HG03565 (cell line): ENCODE data around the gene FRMD5.

Experiments used
- ATAC-seq: cut with Tn5 transposase; IDR thresholded peaks from one replicate; pipeline ENCODE4 v1.9.1; 2021; ENCODE audit warnings: mild to moderate bottlenecking, moderate library complexity; ENCODE audit not compliant: unreplicated experiment

FRMD5 gene

GRCh38 chr15:43981576-43981975 is 213.5 kb downstream of the FRMD5 start:
- no peak for ATAC-seq

GRCh38 chr15:43977072-43977884 is 217.8 kb downstream of the FRMD5 start:
- ATAC-seq, result peak; percentile 70

- no peak for ATAC-seq
These were observed 219.3 kb downstream of the FRMD5 start for GRCh38 chr15:43975770-43976169.

- no peak for ATAC-seq
These were observed 219.7 kb downstream of the FRMD5 start for GRCh38 chr15:43975326-43975725.

GRCh38 chr15:43974852-43975251 is 220.2 kb downstream of the FRMD5 start:
- ATAC-seq, result no peak

GRCh38 chr15:43969802-43970375 is 225.2 kb downstream of the FRMD5 start:
- no peak for ATAC-seq

- no peak for ATAC-seq
These were observed 226.5 kb downstream of the FRMD5 start for GRCh38 chr15:43968551-43968950.

- ATAC-seq, result no peak
These were observed 228.4 kb downstream of the FRMD5 start for GRCh38 chr15:43966646-43967045.

GRCh38 chr15:43958861-43959330 is 236.2 kb downstream of the FRMD5 start:
- no peak for ATAC-seq

- no peak for ATAC-seq
These were observed 237.3 kb downstream of the FRMD5 start for GRCh38 chr15:43957724-43958123.

- no peak for ATAC-seq
These were observed 239.9 kb downstream of the FRMD5 start for GRCh38 chr15:43955140-43955539.

GRCh38 chr15:43954181-43954621 is 240.9 kb downstream of the FRMD5 start:
- no peak for ATAC-seq

GRCh38 chr15:43953402-43953801 is 241.7 kb downstream of the FRMD5 start:
- no peak for ATAC-seq

GRCh38 chr15:43950531-43950930 is 244.5 kb downstream of the FRMD5 start:
- no peak for ATAC-seq

- peak; percentile 87 for ATAC-seq
These were observed 246.3 kb downstream of the FRMD5 start for GRCh38 chr15:43948691-43949325.

- ATAC-seq, result no peak
These were observed 251.6 kb downstream of the FRMD5 start for GRCh38 chr15:43943511-43943910.

- no peak for ATAC-seq
These were observed 252.9 kb downstream of the FRMD5 start for GRCh38 chr15:43942194-43942593.

- ATAC-seq, result no peak
These were observed 253.5 kb downstream of the FRMD5 start for GRCh38 chr15:43941555-43941954.

- ATAC-seq, result no peak
These were observed 254.0 kb downstream of the FRMD5 start for GRCh38 chr15:43941071-43941470.

GRCh38 chr15:43939070-43939469 is 256.0 kb downstream of the FRMD5 start:
- ATAC-seq, result no peak

- no peak for ATAC-seq
These were observed 260.6 kb downstream of the FRMD5 start for GRCh38 chr15:43934480-43934879.

- no peak for ATAC-seq
These were observed 262.2 kb downstream of the FRMD5 start for GRCh38 chr15:43932907-43933306.
